VCaP (cell line): ENCODE results near the gene AP1AR.
A peak's percentile ranks its signal among the peaks of the same experiment; 100 is the strongest.
"Not testable (repeated sequence)": the region's sequence is repeated elsewhere in the genome, so short reads cannot be mapped to it uniquely, and the experiment has no call there.

Source experiments
- H3K27ac ChIP-seq: fragments of 450-650 bp; 2 replicates; pipeline ENCODE4 v1.5.1; 2017
- CTCF ChIP-seq: fragments of 450-650 bp; conservative IDR thresholded peaks from 2 replicates; pipeline ENCODE4 v1.5.1; 2017; ENCODE audit warnings: mild to moderate bottlenecking, moderate library complexity

The AP1AR gene

GRCh38 chr4:112189754-112190153, 41.8 kb upstream of the AP1AR start:
- H3K27ac ChIP-seq = no peak overlapping the region
- peak; percentile 59 for TF ChIP-seq CTCF

GRCh38 chr4:112190684-112191083, 40.9 kb upstream of the AP1AR start:
- no peak overlapping the region for H3K27ac ChIP-seq
- TF ChIP-seq CTCF = no peak

- no peak overlapping the region for H3K27ac ChIP-seq
- no peak for TF ChIP-seq CTCF
Observed at GRCh38 chr4:112196461-112196860, 35.1 kb upstream of the AP1AR start.

- H3K27ac ChIP-seq = peak overlapping the region; percentile 70
Observed at GRCh38 chr4:112199041-112199440, 32.5 kb upstream of the AP1AR start.

GRCh38 chr4:112201915-112202505, 29.6 kb upstream of the AP1AR start:
- TF ChIP-seq CTCF = no peak

More at GRCh38 chr4:112199041-112199440, 32.5 kb upstream of the AP1AR start:
- no peak for TF ChIP-seq CTCF

GRCh38 chr4:112203593-112203992, 28.0 kb upstream of the AP1AR start:
- no peak overlapping the region for H3K27ac ChIP-seq
- TF ChIP-seq CTCF = no peak

More at GRCh38 chr4:112201915-112202505, 29.6 kb upstream of the AP1AR start:
- no peak overlapping the region for H3K27ac ChIP-seq

GRCh38 chr4:112206431-112206830, 25.2 kb upstream of the AP1AR start:
- no peak overlapping the region for H3K27ac ChIP-seq
- no peak for TF ChIP-seq CTCF

GRCh38 chr4:112208137-112209095, 23.2 kb upstream of the AP1AR start:
- not testable (repeated sequence) for H3K27ac ChIP-seq
